PC-9 (cell line): ENCODE data around the gene HEXA. TPM values are rescaled to one million over a fixed set of nuclear protein-coding genes. Genes with fewer than 3 reads are reported as not detected.

Source experiments
- BruUV-seq: library from RNA; stranded (reverse); fragments of 400-500 nt; replicated peaks from 2 replicates; lab custom pipeline; 2021; lab: Mats Ljungman, UMichigan
- CTCF ChIA-PET: fragments of 300-600 bp; sonication (Branson Sonifier 250); formaldehyde crosslinking; loops from one replicate; lab custom pipeline; 2022; ENCODE audit warnings: antibody characterized with exemption; lab: Charles Lee
- POLR2A ChIA-PET: fragments of 300-600 bp; sonication (Branson Sonifier 250); formaldehyde crosslinking; loops from one replicate; lab custom pipeline; 2022; ENCODE audit warnings: antibody characterized with exemption; ENCODE audit not compliant: unreplicated experiment; lab: Charles Lee
- DNase-seq, 2 experiments: peaks; one replicate each; pipeline versions ENCODE4 v3.0.0 to v3.0.0-alpha.2; 2015 to 2022; ENCODE audit warnings: mixed read lengths in 1 of 2
- H2AFZ ChIP-seq: fragments of 200-600 bp; sonication (generic); 2 replicates; pipeline ENCODE4 v1.8.1; 2017; ENCODE audit warnings: antibody characterized with exemption
- H3F3A ChIP-seq: fragments of 200-600 bp; sonication (generic); 2 replicates; pipeline ENCODE4 v1.8.1; 2017; ENCODE audit warnings: antibody characterized with exemption, mild to moderate bottlenecking, low read depth; ENCODE audit not compliant: insufficient read depth
- H3K27ac ChIP-seq: fragments of 200-600 bp; sonication (generic); 2 replicates; pipeline ENCODE4 v1.6.1; 2016; ENCODE audit warnings: mixed run types
- H3K27me3 ChIP-seq: fragments of 200-600 bp; sonication (generic); 2 replicates; pipeline ENCODE4 v1.6.1; 2016; ENCODE audit warnings: low read depth, mixed run types; ENCODE audit not compliant: insufficient read depth
- H3K36me3 ChIP-seq: fragments of 200-600 bp; sonication (generic); 2 replicates; pipeline ENCODE4 v1.6.1; 2016; ENCODE audit warnings: low read depth, mixed run types
- H3K4me1 ChIP-seq: fragments of 200-600 bp; sonication (generic); replicated peaks from 2 replicates; pipeline ENCODE4 v1.6.1; 2016; ENCODE audit warnings: mixed run types; ENCODE audit not compliant: insufficient read depth
- H3K4me2 ChIP-seq: fragments of 200-600 bp; sonication (generic); 2 replicates; pipeline ENCODE4 v1.6.1; 2017; ENCODE audit warnings: mixed run types
- H3K4me3 ChIP-seq: fragments of 200-600 bp; sonication (generic); 2 replicates; pipeline ENCODE4 v1.6.1; 2016; ENCODE audit warnings: mixed run types
- H3K79me2 ChIP-seq: fragments of 200-600 bp; sonication (generic); 2 replicates; pipeline ENCODE4 v1.6.1; 2017; ENCODE audit warnings: low read depth, mixed run types
- H3K9me2 ChIP-seq: fragments of 200-600 bp; sonication (generic); 2 replicates; pipeline ENCODE4 v1.8.1; 2017; ENCODE audit warnings: mild to moderate bottlenecking; ENCODE audit not compliant: insufficient read depth
- H3K9me3 ChIP-seq: fragments of 200-600 bp; sonication (generic); 2 replicates; pipeline ENCODE4 v1.8.1; 2016; ENCODE audit warnings: low read depth; ENCODE audit not compliant: insufficient read depth
- H4K20me1 ChIP-seq: fragments of 200-600 bp; sonication (generic); 2 replicates; pipeline ENCODE4 v1.8.1; 2017; ENCODE audit not compliant: insufficient read depth
- CTCF ChIP-seq: fragments of 200-600 bp; sonication (generic); conservative IDR thresholded peaks from 2 replicates; pipeline ENCODE4 v1.6.1; 2017; ENCODE audit warnings: mixed run types, antibody characterized with exemption, mild to moderate bottlenecking, moderate library complexity
- EZH2 ChIP-seq: fragments of 200-600 bp; sonication (generic); IDR thresholded peaks from 2 replicates; pipeline ENCODE4 v1.8.0; 2017; ENCODE audit warnings: antibody characterized with exemption, low read depth
- intact Hi-C: fragments of 100-400 bp; cut with micrococcal nuclease; formaldehyde crosslinking; loops from one replicate; pipeline ENCODE4 v1.10.0; 2022; ENCODE audit not compliant: unreplicated experiment
- total RNA-seq: library from RNA; stranded (reverse); gene quantifications from 2 replicates; pipeline ENCODE4 v1.2.3, GENCODE V29; 2021

The HEXA gene
- total RNA-seq, 1 experiment from 2014 or later = 129 TPM

DNA sequence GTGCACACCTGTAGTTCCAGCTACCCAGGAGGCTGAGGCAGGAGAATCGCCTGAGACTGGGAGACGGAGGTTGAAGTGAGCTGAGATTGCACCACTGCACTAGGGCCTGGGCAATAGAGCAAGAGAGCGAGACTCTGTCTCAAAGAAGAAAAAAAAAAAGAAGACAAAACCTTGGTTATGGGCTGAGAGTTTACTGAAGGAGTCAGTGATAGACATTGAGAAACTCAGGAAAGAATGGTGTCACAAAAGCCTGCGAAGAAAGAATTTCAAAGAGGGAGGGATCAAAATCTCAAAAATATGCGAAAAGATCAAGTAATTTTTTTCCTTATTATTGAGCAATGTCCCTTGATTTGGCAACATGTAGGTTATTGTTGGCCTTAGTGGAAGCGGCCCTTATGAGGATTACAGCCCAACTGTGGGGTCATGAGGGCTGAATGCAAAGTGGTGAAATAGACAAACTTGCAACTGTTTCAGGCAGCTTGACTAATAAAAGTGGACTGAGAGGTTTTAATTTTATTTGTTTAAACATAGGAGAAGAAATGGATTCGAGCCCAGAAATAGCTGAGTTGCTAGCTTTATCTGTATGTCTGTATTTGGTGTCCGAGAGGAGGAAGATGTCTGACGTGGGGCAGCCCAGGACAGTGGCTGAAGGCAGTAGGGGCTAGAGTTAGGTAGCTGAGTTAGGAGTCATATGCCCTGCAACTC lies 37.0 kb downstream of the HEXA start:
- POLR2A ChIA-PET = no interaction called here
- Histone ChIP-seq H3K27ac (no peak overlapping the region), H3K36me3 (no peaks in the 10 kb centered on the region), H3K9me2 (no peaks in the 10 kb centered on the region), H3K4me2 (no peak overlapping the region), H3K4me3 (no peak overlapping the region), H3K79me2 (no peaks in the 10 kb centered on the region), H3K4me1 (no peaks in the 10 kb centered on the region), H4K20me1 (no peaks in the 10 kb centered on the region), H2AFZ (no peak overlapping the region), H3K9me3 (no peaks in the 10 kb centered on the region), H3F3A (peaks cover 14% of the 10 kb centered on the region; the same call in 1 of the 2 replicates), H3K27me3 (no peaks in the 10 kb centered on the region)
- intact Hi-C loops = no loop called here
- TF ChIP-seq EZH2 = no peak
- TF ChIP-seq CTCF = no peak
- no TSS peak for BruUV-seq
- DNase-seq = no peak
- CTCF ChIA-PET = no interaction called here

GRCh38 chr15:72338148-72338547 lies 37.7 kb downstream of the HEXA start:
- intact Hi-C loops = no loop called here

GRCh38 chr15:72334842-72335241 lies 41.0 kb downstream of the HEXA start:
- Histone ChIP-seq H3K4me1 (no peaks in the 10 kb centered on the region), H3K4me3 (no peak overlapping the region), H3K27ac (no peak overlapping the region), H3K4me2 (no peak overlapping the region), H3K9me2 (no peaks in the 10 kb centered on the region), H3K36me3 (no peaks in the 10 kb centered on the region), H2AFZ (no peak overlapping the region), H3F3A (peaks cover 7% of the 10 kb centered on the region; the same call in 1 of the 2 replicates), H3K79me2 (no peaks in the 10 kb centered on the region), H4K20me1 (no peaks in the 10 kb centered on the region), H3K9me3 (no peaks in the 10 kb centered on the region), H3K27me3 (no peaks in the 10 kb centered on the region)
- intact Hi-C loops = no loop called here
- no peak for TF ChIP-seq CTCF
- no peak for TF ChIP-seq EZH2
- no peak for DNase-seq
- no TSS peak for BruUV-seq
- CTCF ChIA-PET = no interaction called here
- POLR2A ChIA-PET = no interaction called here

More at GRCh38 chr15:72338148-72338547, 37.7 kb downstream of the HEXA start:
- no peak for DNase-seq
- no peak overlapping the region for H3K27ac ChIP-seq
- no peaks in the 10 kb centered on the region for H3K79me2 ChIP-seq
- peaks cover 14% of the 10 kb centered on the region; the same call in 1 of the 2 replicates for H3F3A ChIP-seq
- H3K36me3 ChIP-seq = no peaks in the 10 kb centered on the region
- no peaks in the 10 kb centered on the region for H4K20me1 ChIP-seq
- no peaks in the 10 kb centered on the region for H3K9me2 ChIP-seq
- no peaks in the 10 kb centered on the region for H3K9me3 ChIP-seq
- H3K27me3 ChIP-seq = no peaks in the 10 kb centered on the region
- TF ChIP-seq CTCF (no peak), EZH2 (no peak)
- CTCF ChIA-PET = no interaction called here
- BruUV-seq = no TSS peak
- POLR2A ChIA-PET = interaction anchor here (0.6 kb wide), 1 partner anchor 195 kb away, joined by 4 read pairs; no protein-coding TSS in a partner anchor
- no peak overlapping the region for H3K4me2 ChIP-seq
- H2AFZ ChIP-seq = no peak overlapping the region
- no peak overlapping the region for H3K4me3 ChIP-seq
- H3K4me1 ChIP-seq = no peaks in the 10 kb centered on the region
